Tibial nerve (tissue), 4 donors: ENCODE measurements around the gene CELA2B. TPM values are rescaled to one million over a fixed set of nuclear protein-coding genes. Genes with fewer than 3 reads are reported as not detected.

ENCODE experiments used
- DNase-seq, 2 donors: peaks; one replicate each; pipeline ENCODE4 v3.0.0-alpha.2; 2019; ENCODE audit warnings: low spot score in 2 of 2
- H3K27ac ChIP-seq, 4 donors: fragments of 200-600 bp; sonication (generic) in 3 of 4; one replicate each; pipeline ENCODE4 v1.5.1; 2017 to 2019; ENCODE audit warnings: mild to moderate bottlenecking in 1 of 4
- H3K27me3 ChIP-seq, 2 donors: fragments of 200-600 bp; sonication (generic) in 1 of 2; one replicate each; pipeline versions ENCODE4 v1.5.1 to v1.6.0; 2017 to 2019
- H3K36me3 ChIP-seq, 3 donors: fragments of 200-600 bp; sonication (generic); one replicate each; pipeline ENCODE4 v1.5.1; 2018 to 2019
- H3K4me1 ChIP-seq, 4 donors: fragments of 200-600 bp; sonication (generic) in 3 of 4; one replicate each; pipeline ENCODE4 v1.5.1; 2017 to 2019
- H3K4me3 ChIP-seq, 4 donors: fragments of 200-600 bp; sonication (generic) in 3 of 4; one replicate each; pipeline ENCODE4 v1.5.1; 2017 to 2019; ENCODE audit warnings: mild to moderate bottlenecking in 1 of 4, moderate library complexity in 1 of 4
- H3K9me3 ChIP-seq, 4 donors: fragments of 200-600 bp; sonication (generic) in 3 of 4; one replicate each; pipeline ENCODE4 v1.5.1; 2017 to 2019
- EP300 ChIP-seq, 2 donors: sonication (generic); formaldehyde crosslinking; IDR thresholded peaks; one replicate each; pipeline ENCODE4 v1.6.1; 2017; ENCODE audit warnings: antibody characterized with exemption in 2 of 2, mild to moderate bottlenecking in 1 of 2
- POLR2A ChIP-seq, 2 donors: fragments of 450-650 bp; IDR thresholded peaks; one replicate each; pipeline ENCODE4 v1.6.1; 2017; ENCODE audit warnings: antibody characterized with exemption in 2 of 2, mild to moderate bottlenecking in 2 of 2, moderate library complexity in 2 of 2
- WGBS, 2 donors: methylation state at CpG; one replicate each; pipeline ENCODE4 v1.1.5; 2018; 5-methylcytosine and 5-hydroxymethylcytosine counted together
- total RNA-seq, 4 donors: library from RNA; depleted of rRNA; stranded (reverse); fragments of >200 nt; gene quantifications; one replicate each; pipeline ENCODE4 v1.1.0, GENCODE V29; 2016
- TF ChIP-seq, protein P1 (sequence below), 5 experiments: fragments of 200-600 bp in 3 of 5; fragments of 450-650 bp in 2 of 5; sonication (generic) in 3 of 5; IDR thresholded peaks; one replicate each; pipeline ENCODE4 v1.5.1; 2016 to 2019; ENCODE audit warnings: antibody characterized with exemption in 5 of 5, mild to moderate bottlenecking in 3 of 5, moderate library complexity in 2 of 5

Gene CELA2B
- total RNA-seq, 4 donors from 2014 or later = not detected

DNA sequence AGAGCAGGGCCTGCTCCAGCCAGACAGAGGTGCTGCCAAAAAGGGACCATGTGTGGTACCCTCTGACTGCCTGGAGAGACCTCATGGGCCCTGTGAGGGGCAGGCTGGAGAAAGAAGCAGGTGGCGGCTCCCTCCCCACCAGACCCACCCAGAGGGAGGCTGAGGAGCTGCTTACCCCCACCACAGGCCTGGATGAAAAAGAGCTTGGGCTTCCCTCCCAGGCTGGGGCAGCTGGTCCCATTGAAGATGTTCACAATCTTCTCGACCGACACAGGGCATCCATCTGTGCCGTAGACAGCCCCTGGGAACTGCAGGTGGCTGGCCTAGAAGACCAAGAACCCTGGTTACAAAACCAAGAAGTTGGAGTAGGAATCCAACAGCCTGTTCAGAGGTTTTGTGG, 28.5 kb downstream of the CELA2B start:
- H3K27me3 ChIP-seq = no peaks in the 10 kb centered on the region
- DNase-seq = no peak
- TF ChIP-seq, protein P1, sequence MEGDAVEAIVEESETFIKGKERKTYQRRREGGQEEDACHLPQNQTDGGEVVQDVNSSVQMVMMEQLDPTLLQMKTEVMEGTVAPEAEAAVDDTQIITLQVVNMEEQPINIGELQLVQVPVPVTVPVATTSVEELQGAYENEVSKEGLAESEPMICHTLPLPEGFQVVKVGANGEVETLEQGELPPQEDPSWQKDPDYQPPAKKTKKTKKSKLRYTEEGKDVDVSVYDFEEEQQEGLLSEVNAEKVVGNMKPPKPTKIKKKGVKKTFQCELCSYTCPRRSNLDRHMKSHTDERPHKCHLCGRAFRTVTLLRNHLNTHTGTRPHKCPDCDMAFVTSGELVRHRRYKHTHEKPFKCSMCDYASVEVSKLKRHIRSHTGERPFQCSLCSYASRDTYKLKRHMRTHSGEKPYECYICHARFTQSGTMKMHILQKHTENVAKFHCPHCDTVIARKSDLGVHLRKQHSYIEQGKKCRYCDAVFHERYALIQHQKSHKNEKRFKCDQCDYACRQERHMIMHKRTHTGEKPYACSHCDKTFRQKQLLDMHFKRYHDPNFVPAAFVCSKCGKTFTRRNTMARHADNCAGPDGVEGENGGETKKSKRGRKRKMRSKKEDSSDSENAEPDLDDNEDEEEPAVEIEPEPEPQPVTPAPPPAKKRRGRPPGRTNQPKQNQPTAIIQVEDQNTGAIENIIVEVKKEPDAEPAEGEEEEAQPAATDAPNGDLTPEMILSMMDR (IDR thresholded peaks at IDR 0.05) = no peak
- no peak for TF ChIP-seq POLR2A (IDR thresholded peaks at IDR 0.05)
- TF ChIP-seq EP300 (IDR thresholded peaks at IDR 0.05) = no peak
- peaks cover 0 to 75% (median 6%) of the 10 kb centered on the region in 3 donors for H3K36me3 ChIP-seq
- peak overlapping the region in 2 of 4 donors; percentile 20 to 72 for H3K27ac ChIP-seq
- WGBS, 2 donors = 47 to 73% methylated on average over 3 to 4 of the region's 4 CpGs
- no peak overlapping the region for H3K4me3 ChIP-seq
- no peaks in the 10 kb centered on the region for H3K9me3 ChIP-seq
- no peaks in the 10 kb centered on the region for H3K4me1 ChIP-seq

DNA sequence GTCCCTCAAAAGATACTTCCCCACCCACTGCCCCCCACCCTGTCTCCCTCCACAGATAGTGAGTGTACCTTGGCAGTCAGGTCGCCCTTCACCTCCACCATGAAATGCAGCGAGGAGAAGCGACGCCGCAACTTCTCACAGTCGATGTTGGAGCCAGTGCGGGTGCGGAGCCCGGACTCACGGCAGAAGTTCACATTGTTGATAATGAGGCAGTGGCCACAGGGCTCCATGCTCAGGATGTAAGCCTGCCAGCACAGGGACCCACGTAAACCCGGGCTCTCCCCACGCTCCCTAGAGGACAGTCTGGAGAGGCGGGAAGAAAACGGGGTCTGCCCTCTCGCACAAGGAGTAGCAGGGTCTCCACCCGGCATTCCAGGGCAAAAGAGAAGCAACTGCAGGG, 30.9 kb downstream of the CELA2B start:
- H3K9me3 ChIP-seq = no peaks in the 10 kb centered on the region
- no peak for DNase-seq
- H3K27me3 ChIP-seq = no peaks in the 10 kb centered on the region
- peak overlapping the region in 1 of 4 donors; percentile 72 for H3K27ac ChIP-seq
- H3K36me3 ChIP-seq = peaks cover 0 to 63% (median 6%) of the 10 kb centered on the region in 3 donors
- no peak overlapping the region for H3K4me3 ChIP-seq
- TF ChIP-seq POLR2A (IDR thresholded peaks at IDR 0.05) (no peak), EP300 (IDR thresholded peaks at IDR 0.05) (no peak)
- TF ChIP-seq, protein P1 (IDR thresholded peaks at IDR 0.05) = no peak
- 90 to 91% methylated on average over 17 of the region's 17 CpGs for WGBS, 2 donors
- H3K4me1 ChIP-seq = no peaks in the 10 kb centered on the region

DNA sequence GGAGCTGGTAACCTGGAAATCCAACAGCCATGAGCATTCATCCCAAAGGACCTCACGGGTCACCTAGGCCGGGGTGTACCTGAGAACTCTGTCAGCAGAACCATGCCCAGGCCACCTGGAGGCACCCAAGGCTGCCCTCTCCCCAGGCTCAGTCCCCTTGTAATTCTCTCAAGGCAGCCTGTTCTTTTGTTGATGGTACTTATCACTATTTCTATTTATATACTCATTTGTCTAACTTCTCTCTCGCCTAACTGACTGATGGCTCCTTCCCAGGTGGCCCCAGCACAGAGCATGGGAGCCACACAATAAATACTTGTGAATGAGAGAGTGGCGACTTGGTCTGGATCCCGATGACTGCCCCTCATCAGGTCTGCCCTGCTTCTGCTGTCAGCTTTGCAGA, 31.4 kb downstream of the CELA2B start:
- no peak overlapping the region for H3K4me3 ChIP-seq
- TF ChIP-seq, protein P1 (IDR thresholded peaks at IDR 0.05) = no peak
- no peak for TF ChIP-seq EP300 (IDR thresholded peaks at IDR 0.05)
- TF ChIP-seq POLR2A (IDR thresholded peaks at IDR 0.05) = no peak
- H3K36me3 ChIP-seq = peaks cover 0 to 63% (median 2%) of the 10 kb centered on the region in 3 donors
- H3K27ac ChIP-seq = no peak overlapping the region
- no peak for DNase-seq
- no peaks in the 10 kb centered on the region for H3K4me1 ChIP-seq
- no peaks in the 10 kb centered on the region for H3K9me3 ChIP-seq
- WGBS, 2 donors = 94 to 99% methylated on average over 5 of the region's 5 CpGs
- H3K27me3 ChIP-seq = no peaks in the 10 kb centered on the region

DNA sequence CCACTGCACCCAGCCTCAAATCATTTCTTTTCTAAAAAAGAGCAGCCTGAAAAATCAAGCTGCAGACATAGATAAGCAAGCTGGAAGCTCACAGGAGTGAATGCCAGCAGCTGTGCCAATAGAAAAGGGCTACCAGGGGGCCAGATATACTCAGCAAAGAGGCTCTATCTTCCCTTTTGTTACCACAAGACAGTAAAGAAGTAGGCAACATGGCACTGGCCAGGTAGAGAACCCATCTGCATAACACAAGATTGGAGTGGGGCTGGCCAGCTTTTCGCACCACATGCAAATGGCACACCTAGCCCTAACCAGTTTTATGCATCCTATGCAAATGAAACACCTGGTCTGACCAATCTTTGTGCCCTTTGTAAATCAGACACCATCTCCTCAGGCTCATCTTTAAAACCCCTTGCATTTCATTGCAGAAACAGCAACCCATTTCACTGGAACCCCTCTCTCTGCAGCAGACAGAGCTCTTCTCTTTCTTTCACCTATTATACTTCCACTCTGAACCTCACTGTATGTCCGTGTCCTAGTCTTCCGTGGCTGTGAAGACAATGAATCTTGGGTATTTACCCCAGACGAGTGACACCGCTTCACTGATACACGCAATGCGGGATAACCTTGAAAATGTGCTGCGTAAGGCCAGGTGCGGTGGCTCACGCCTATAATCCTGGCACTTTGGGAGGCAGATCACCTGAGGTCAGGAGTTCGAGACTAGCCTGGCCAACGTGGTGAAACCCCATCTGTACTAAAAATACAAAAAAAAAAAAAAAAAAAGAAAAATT, 33.0 kb downstream of the CELA2B start:
- no peak for DNase-seq
- Histone ChIP-seq H3K9me3 (no peaks in the 10 kb centered on the region), H3K27me3 (no peaks in the 10 kb centered on the region), H3K4me3 (no peak overlapping the region), H3K36me3 (peaks cover 0 to 56% (median 0%) of the 10 kb centered on the region in 3 donors), H3K4me1 (no peaks in the 10 kb centered on the region), H3K27ac (no peak overlapping the region)
- WGBS, 2 donors = 88 to 92% methylated on average over 12 of the region's 12 CpGs
- TF ChIP-seq EP300 (IDR thresholded peaks at IDR 0.05) = no peak
- no peak for TF ChIP-seq POLR2A (IDR thresholded peaks at IDR 0.05)
- TF ChIP-seq, protein P1 (IDR thresholded peaks at IDR 0.05) = no peak

DNA sequence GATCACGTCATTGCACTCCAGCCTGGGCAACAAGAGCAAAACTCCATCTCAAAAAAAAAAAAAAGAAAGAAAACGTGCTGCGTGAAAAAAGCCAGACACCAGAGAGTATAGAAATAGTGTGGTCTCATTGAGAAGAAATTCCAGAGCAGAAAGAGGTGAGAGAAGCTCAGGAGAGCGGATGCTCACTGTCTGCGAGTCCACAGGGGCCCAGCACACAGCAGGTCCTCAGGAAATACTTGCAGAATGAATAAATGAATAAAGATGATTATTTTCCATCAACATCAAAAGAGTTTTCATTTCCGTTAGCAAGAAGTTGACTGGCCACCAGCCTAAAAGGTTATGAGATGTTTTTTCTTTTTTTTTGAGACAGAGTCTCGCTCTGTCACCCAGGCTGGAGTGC, 33.7 kb downstream of the CELA2B start:
- no peak overlapping the region for H3K4me3 ChIP-seq
- no peak overlapping the region for H3K27ac ChIP-seq
- no peak for TF ChIP-seq POLR2A (IDR thresholded peaks at IDR 0.05)
- no peak for TF ChIP-seq EP300 (IDR thresholded peaks at IDR 0.05)
- TF ChIP-seq, protein P1 (IDR thresholded peaks at IDR 0.05) = no peak
- no peak for DNase-seq
- H3K36me3 ChIP-seq = peaks cover 0 to 55% (median 0%) of the 10 kb centered on the region in 3 donors
- no peaks in the 10 kb centered on the region for H3K27me3 ChIP-seq
- H3K9me3 ChIP-seq = no peaks in the 10 kb centered on the region
- WGBS, 2 donors = 72 to 78% methylated on average over 7 of the region's 7 CpGs
- H3K4me1 ChIP-seq = no peaks in the 10 kb centered on the region
